ENCODE results near the gene RPUSD2. TPM values are rescaled to one million over a fixed set of nuclear protein-coding genes. Genes with fewer than 3 reads are reported as not detected.

The RPUSD2 gene
- total and polyA plus RNA-seq, 3 experiments from 2014 or later: 20.8 to 30.3 (median 25.1) TPM

GRCh38 chr15:40555876-40556275, 13.2 kb upstream of the RPUSD2 start:
- ChIA-PET POLR2A (no interaction called here), CTCF (no interaction called here)
- Histone ChIP-seq H3K27me3 (ENCODE audit: insufficient read depth, low read length, poor library complexity, severe bottlenecking) (no peaks in the 10 kb centered on the region), H3K9me3 (ENCODE audit: low read length) (no peaks in the 10 kb centered on the region), H3K36me3 (ENCODE audit: insufficient read depth, low read length) (peaks cover 30% of the 10 kb centered on the region), H3K27ac (ENCODE audit: low read depth, low read length) (no peak overlapping the region), H3K4me1 (ENCODE audit: insufficient read depth, low read length) (no peaks in the 10 kb centered on the region), H3K4me3 (ENCODE audit: low read length) (no peak overlapping the region)
- Mint-ChIP-seq H3K27me3 (no peaks in the 10 kb centered on the region), H3K4me1 (peaks cover 5 to 44% (median 29%) of the 10 kb centered on the region in 3 donors), H3K9me3 (no peaks in the 10 kb centered on the region), H3K36me3 (peaks cover 15 to 77% (median 32%) of the 10 kb centered on the region in 3 donors), H3K27ac (peak overlapping the region in 1 of 8 donors; percentile 12), H3K4me3 (no peak overlapping the region)
- no peak for DNase-seq

- Mint-ChIP-seq H3K9me3 (no peaks in the 10 kb centered on the region), H3K27me3 (no peaks in the 10 kb centered on the region), H3K36me3 (peaks cover 15 to 73% (median 29%) of the 10 kb centered on the region in 3 donors), H3K4me1 (peaks cover 13 to 72% (median 58%) of the 10 kb centered on the region in 3 donors), H3K4me3 (no peak overlapping the region), H3K27ac (peak overlapping the region in 2 of 8 donors; percentile 0 to 17)
- Histone ChIP-seq H3K4me1 (ENCODE audit: insufficient read depth, low read length) (peaks cover 4% of the 10 kb centered on the region), H3K36me3 (ENCODE audit: insufficient read depth, low read length) (peaks cover 21% of the 10 kb centered on the region), H3K27ac (ENCODE audit: low read depth, low read length) (no peak overlapping the region), H3K4me3 (ENCODE audit: low read length) (no peak overlapping the region), H3K9me3 (ENCODE audit: low read length) (no peaks in the 10 kb centered on the region), H3K27me3 (ENCODE audit: insufficient read depth, low read length, poor library complexity, severe bottlenecking) (no peaks in the 10 kb centered on the region)
- no peak for DNase-seq
- POLR2A ChIA-PET: no interaction called here
- CTCF ChIA-PET: interaction anchor here (1.3 kb wide), 1 partner anchor 10 kb away, joined by 4 read pairs; the partner anchor contains the start of gene RPUSD2
Measured at GRCh38 chr15:40558952-40559742, 10.0 kb upstream of the RPUSD2 start.

GRCh38 chr15:40562691-40563090, 6.4 kb upstream of the RPUSD2 start:
- H3K9me3 Mint-ChIP-seq: no peaks in the 10 kb centered on the region
- no peaks in the 10 kb centered on the region for H3K9me3 ChIP-seq (ENCODE audit: low read length)
- peaks cover 0 to 46% (median 16%) of the 10 kb centered on the region in 3 donors for H3K36me3 Mint-ChIP-seq
- no peaks in the 10 kb centered on the region for H3K36me3 ChIP-seq (ENCODE audit: insufficient read depth, low read length)
- H3K27me3 ChIP-seq (ENCODE audit: insufficient read depth, low read length, poor library complexity, severe bottlenecking): no peaks in the 10 kb centered on the region
- H3K27ac ChIP-seq (ENCODE audit: low read depth, low read length): no peak overlapping the region
- peak overlapping the region in 5 of 8 donors; percentile 38 to 89 (median 54) for H3K27ac Mint-ChIP-seq
- peak overlapping the region in 6 of 7 donors; percentile 5 to 83 (median 42) for H3K4me3 Mint-ChIP-seq
- no peak for DNase-seq
- no peak overlapping the region for H3K4me3 ChIP-seq (ENCODE audit: low read length)
- CTCF ChIA-PET: no interaction called here
- H3K4me1 ChIP-seq (ENCODE audit: insufficient read depth, low read length): peaks cover 14% of the 10 kb centered on the region
- POLR2A ChIA-PET: no interaction called here
- H3K4me1 Mint-ChIP-seq: peaks cover 26 to 76% (median 75%) of the 10 kb centered on the region in 3 donors
- peaks cover 0 to 5% of the 10 kb centered on the region in 2 donors for H3K27me3 Mint-ChIP-seq

GRCh38 chr15:40563426-40563825, 5.7 kb upstream of the RPUSD2 start:
- no peak overlapping the region for H3K4me3 ChIP-seq (ENCODE audit: low read length)
- no peaks in the 10 kb centered on the region for H3K27me3 ChIP-seq (ENCODE audit: insufficient read depth, low read length, poor library complexity, severe bottlenecking)
- peaks cover 0 to 5% of the 10 kb centered on the region in 2 donors for H3K27me3 Mint-ChIP-seq
- no peaks in the 10 kb centered on the region for H3K9me3 Mint-ChIP-seq
- ChIA-PET POLR2A (no interaction called here), CTCF (no interaction called here)
- DNase-seq: no peak
- peaks cover 26 to 72% (median 69%) of the 10 kb centered on the region in 3 donors for H3K4me1 Mint-ChIP-seq
- H3K36me3 ChIP-seq (ENCODE audit: insufficient read depth, low read length): no peaks in the 10 kb centered on the region
- H3K36me3 Mint-ChIP-seq: peaks cover 0 to 41% (median 16%) of the 10 kb centered on the region in 3 donors
- H3K4me3 Mint-ChIP-seq: peak overlapping the region; percentile 50 to 97 (median 72)
- no peak overlapping the region for H3K27ac ChIP-seq (ENCODE audit: low read depth, low read length)
- peak overlapping the region in 7 of 8 donors; percentile 37 to 96 (median 82) for H3K27ac Mint-ChIP-seq
- H3K4me1 ChIP-seq (ENCODE audit: insufficient read depth, low read length): peaks cover 15% of the 10 kb centered on the region
- no peaks in the 10 kb centered on the region for H3K9me3 ChIP-seq (ENCODE audit: low read length)

GRCh38 chr15:40564591-40565332, 4.3 kb upstream of the RPUSD2 start, which contains the start of gene CCDC32:
Gene CCDC32 (minus strand): TSS chr15:40565042. CDS start chr15:40563015, 2,027 bp downstream.
- ChIA-PET POLR2A (interaction anchor here (0.6 to 1.5 kb wide), 3 partner anchors 25 to 934 kb away, joined by 3 to 10 read pairs (median 3); no protein-coding TSS in a partner anchor), CTCF (interaction anchor here (0.7 to 2.9 kb wide), 6 partner anchors 25 to 329 kb away, joined by 3 to 20 read pairs (median 4); partner anchors contain the start of gene VPS18)
- Histone ChIP-seq H3K4me1 (ENCODE audit: insufficient read depth, low read length) (peaks cover 20% of the 10 kb centered on the region), H3K27ac (ENCODE audit: low read depth, low read length) (peak within 1 kb of the TSS; percentile 99), H3K36me3 (ENCODE audit: insufficient read depth, low read length) (no peaks in the 10 kb centered on the region), H3K27me3 (ENCODE audit: insufficient read depth, low read length, poor library complexity, severe bottlenecking) (no peaks in the 10 kb centered on the region), H3K4me3 (ENCODE audit: low read length) (peak within 1 kb of the TSS; percentile 100), H3K9me3 (ENCODE audit: low read length) (no peaks in the 10 kb centered on the region)
- H3K4me3 Mint-ChIP-seq: peak within 1 kb of the TSS; percentile 87 to 97 (median 95)
- H3K27me3 Mint-ChIP-seq: peaks cover 0 to 5% of the 10 kb centered on the region in 2 donors
- peaks cover 33 to 72% (median 65%) of the 10 kb centered on the region in 3 donors for H3K4me1 Mint-ChIP-seq
- peak within 1 kb of the TSS; percentile 88 to 100 (median 98) for H3K27ac Mint-ChIP-seq
- H3K36me3 Mint-ChIP-seq: peaks cover 0 to 38% (median 13%) of the 10 kb centered on the region in 3 donors
- DNase-seq: peak; percentile 93 to 97 (median 94)
- H3K9me3 Mint-ChIP-seq: no peaks in the 10 kb centered on the region

GRCh38 chr15:40565333-40566238, 3.5 kb upstream of the RPUSD2 start:
- Histone ChIP-seq H3K36me3 (ENCODE audit: insufficient read depth, low read length) (no peaks in the 10 kb centered on the region), H3K9me3 (ENCODE audit: low read length) (no peaks in the 10 kb centered on the region), H3K27ac (ENCODE audit: low read depth, low read length) (peak overlapping the region; percentile 99), H3K4me3 (ENCODE audit: low read length) (peak overlapping the region; percentile 100), H3K4me1 (ENCODE audit: insufficient read depth, low read length) (peaks cover 27% of the 10 kb centered on the region), H3K27me3 (ENCODE audit: insufficient read depth, low read length, poor library complexity, severe bottlenecking) (no peaks in the 10 kb centered on the region)
- CTCF ChIA-PET: interaction anchor here (0.7 to 2.9 kb wide), 5 partner anchors 25 to 329 kb away, joined by 3 to 20 read pairs (median 4); partner anchors contain the start of gene VPS18
- peak overlapping the region; percentile 88 to 100 (median 98) for H3K27ac Mint-ChIP-seq
- H3K36me3 Mint-ChIP-seq: peaks cover 0 to 37% (median 9%) of the 10 kb centered on the region in 3 donors
- peaks cover 37 to 75% (median 65%) of the 10 kb centered on the region in 3 donors for H3K4me1 Mint-ChIP-seq
- H3K27me3 Mint-ChIP-seq: peaks cover 0 to 5% of the 10 kb centered on the region in 2 donors
- H3K4me3 Mint-ChIP-seq: peak overlapping the region; percentile 87 to 97 (median 95)
- no peak for DNase-seq
- H3K9me3 Mint-ChIP-seq: no peaks in the 10 kb centered on the region
- POLR2A ChIA-PET: interaction anchor here (0.6 to 1.5 kb wide), 2 partner anchors 24 to 328 kb away, joined by 3 to 10 read pairs; no protein-coding TSS in a partner anchor

- Histone ChIP-seq H3K27me3 (ENCODE audit: insufficient read depth, low read length, poor library complexity, severe bottlenecking) (no peaks in the 10 kb centered on the region), H3K4me1 (ENCODE audit: insufficient read depth, low read length) (peaks cover 29% of the 10 kb centered on the region), H3K4me3 (ENCODE audit: low read length) (no peak overlapping the region), H3K36me3 (ENCODE audit: insufficient read depth, low read length) (peaks cover 5% of the 10 kb centered on the region), H3K9me3 (ENCODE audit: low read length) (no peaks in the 10 kb centered on the region), H3K27ac (ENCODE audit: low read depth, low read length) (no peak overlapping the region)
- Mint-ChIP-seq H3K4me1 (peaks cover 39 to 72% (median 56%) of the 10 kb centered on the region in 3 donors), H3K27ac (peak overlapping the region in 4 of 8 donors; percentile 60 to 85 (median 74)), H3K27me3 (peaks cover 0 to 5% of the 10 kb centered on the region in 2 donors), H3K9me3 (no peaks in the 10 kb centered on the region), H3K36me3 (peaks cover 0 to 34% (median 1%) of the 10 kb centered on the region in 3 donors), H3K4me3 (peak overlapping the region in 3 of 7 donors; percentile 11 to 87 (median 28))
- no peak for DNase-seq
- CTCF ChIA-PET: interaction anchor here (2.9 kb wide), 1 partner anchor 23 kb away, joined by 20 read pairs; no protein-coding TSS in a partner anchor
- POLR2A ChIA-PET: no interaction called here
Measured at GRCh38 chr15:40567111-40567510, 2.0 kb upstream of the RPUSD2 start.

Measured in CD8-positive, alpha-beta memory T cell (primary cell).